Stomach (tissue), 9 donors: ENCODE data around the gene POU2AF1. TPM values are rescaled to one million over a fixed set of nuclear protein-coding genes. Genes with fewer than 3 reads are reported as not detected.

ENCODE experiments used
- DNase-seq, 2 donors: peaks; one replicate each; pipeline versions ENCODE4 v3.0.0 to v3.0.0-alpha.2; 2013 to 2019
- H3K27ac ChIP-seq, 5 donors: fragments of 200-600 bp in 4 of 5; sonication (generic) in 4 of 5; one replicate each; pipeline ENCODE4 v1.5.1; 2013 to 2019; ENCODE audit warnings: mild to moderate bottlenecking in 1 of 5, moderate library complexity in 1 of 5
- H3K27me3 ChIP-seq, 3 donors: fragments of 200-600 bp; sonication (generic); one replicate each; pipeline ENCODE4 v1.5.1; 2017 to 2019; ENCODE audit warnings: mixed run types in 1 of 3
- H3K36me3 ChIP-seq, 4 donors: fragments of 200-600 bp; sonication (generic); 1 replicate in 3 of 4; 2 replicates in 1 of 4; pipeline ENCODE4 v1.5.1; 2016 to 2019
- H3K4me1 ChIP-seq, 4 donors: fragments of 200-600 bp; sonication (generic); one replicate each; pipeline ENCODE4 v1.5.1; 2016 to 2019
- H3K4me3 ChIP-seq, 4 donors: fragments of 200-600 bp; sonication (generic) in 3 of 4; one replicate each; pipeline ENCODE4 v1.5.1; 2016 to 2019; ENCODE audit warnings: mild to moderate bottlenecking in 1 of 4
- H3K9me3 ChIP-seq, 4 donors: fragments of 200-600 bp; sonication (generic); one replicate each; pipeline ENCODE4 v1.5.1; 2016 to 2019
- EP300 ChIP-seq: sonication (generic); formaldehyde crosslinking; IDR thresholded peaks from one replicate; pipeline ENCODE4 v1.6.1; 2017; ENCODE audit warnings: antibody characterized with exemption
- POLR2A ChIP-seq, 4 donors: fragments of 450-650 bp; IDR thresholded peaks; one replicate each; pipeline ENCODE4 v1.6.1; 2016; ENCODE audit warnings: antibody characterized with exemption in 4 of 4, control low read depth in 2 of 4, mild to moderate bottlenecking in 1 of 4, moderate library complexity in 1 of 4
- POLR2AphosphoS5 ChIP-seq, 3 donors: sonication (generic); formaldehyde crosslinking; IDR thresholded peaks; one replicate each; pipeline ENCODE4 v1.6.1; 2016; ENCODE audit warnings: antibody characterized with exemption in 3 of 3
- WGBS, 5 donors: extraction: QIAGEN DNeasy Blood & Tissue Kit in 3 of 5; methylation state at CpG; one replicate each; pipeline versions ENCODE4 v1.1.5 to v1.1.7; 2013 to 2018; 5-methylcytosine and 5-hydroxymethylcytosine counted together
- intact Hi-C: fragments of 100-400 bp; cut with DNase I; formaldehyde crosslinking; loops from one replicate; pipeline ENCODE4 v1.15.1; 2023; ENCODE audit warnings: low total_unique reads
- polyA plus RNA-seq, 3 donors: library from polyadenylated mRNA; stranded (reverse); fragments of 200-250 nt; gene quantifications; one replicate each; pipeline ENCODE4 v1.2.3, GENCODE V29; 2013
- total RNA-seq, 5 donors: library from RNA; depleted of rRNA; stranded (reverse); fragments of >200 nt; gene quantifications; one replicate each; pipeline versions ENCODE4 v1.1.0 to v1.2.3, GENCODE V29; 2014 to 2016
- TF ChIP-seq, protein P1 (sequence below), 7 experiments: fragments of 450-650 bp in 4 of 7; fragments of 200-600 bp in 3 of 7; sonication (generic) in 3 of 7; IDR thresholded peaks; one replicate each; pipeline ENCODE4 v1.5.1; 2016 to 2019; ENCODE audit warnings: antibody characterized with exemption in 7 of 7, control low read depth in 2 of 7, mild to moderate bottlenecking in 1 of 7
- donor health status: healthy with polysubstance abuse.
- donor health status: Bipolar disorder and iron deficiency.
- donor health status: healthy.

POU2AF1 gene
- total and polyA plus RNA-seq, 8 donors: 2.8 to 43.2 (median 8.8) TPM; not detected in 1

DNA sequence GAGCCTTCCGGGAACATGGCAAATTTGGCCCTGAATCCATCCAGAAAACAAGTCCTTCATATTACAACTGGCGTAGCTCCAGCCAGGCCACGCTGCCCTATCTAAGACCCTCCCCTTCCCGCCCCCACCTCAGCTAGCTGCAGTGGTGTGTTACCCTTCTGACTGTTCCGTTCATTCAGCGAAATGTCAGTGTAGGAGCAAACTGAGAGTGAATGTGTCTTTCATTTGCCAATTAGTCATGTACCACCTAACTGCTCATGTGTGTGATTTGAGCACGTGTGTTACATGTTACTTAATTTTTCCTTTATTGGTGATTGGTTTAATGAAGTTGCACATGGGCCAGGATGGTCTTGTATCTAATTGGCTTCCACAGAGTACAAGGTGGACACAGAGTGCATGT, 34.8 kb upstream of the POU2AF1 start:
- no peaks in the 10 kb centered on the region for H3K27me3 ChIP-seq
- no peak overlapping the region for H3K27ac ChIP-seq
- TF ChIP-seq POLR2A (IDR thresholded peaks at IDR 0.05) (no peak), EP300 (no peak), POLR2AphosphoS5 (IDR thresholded peaks at IDR 0.05) (no peak)
- TF ChIP-seq, protein P1, sequence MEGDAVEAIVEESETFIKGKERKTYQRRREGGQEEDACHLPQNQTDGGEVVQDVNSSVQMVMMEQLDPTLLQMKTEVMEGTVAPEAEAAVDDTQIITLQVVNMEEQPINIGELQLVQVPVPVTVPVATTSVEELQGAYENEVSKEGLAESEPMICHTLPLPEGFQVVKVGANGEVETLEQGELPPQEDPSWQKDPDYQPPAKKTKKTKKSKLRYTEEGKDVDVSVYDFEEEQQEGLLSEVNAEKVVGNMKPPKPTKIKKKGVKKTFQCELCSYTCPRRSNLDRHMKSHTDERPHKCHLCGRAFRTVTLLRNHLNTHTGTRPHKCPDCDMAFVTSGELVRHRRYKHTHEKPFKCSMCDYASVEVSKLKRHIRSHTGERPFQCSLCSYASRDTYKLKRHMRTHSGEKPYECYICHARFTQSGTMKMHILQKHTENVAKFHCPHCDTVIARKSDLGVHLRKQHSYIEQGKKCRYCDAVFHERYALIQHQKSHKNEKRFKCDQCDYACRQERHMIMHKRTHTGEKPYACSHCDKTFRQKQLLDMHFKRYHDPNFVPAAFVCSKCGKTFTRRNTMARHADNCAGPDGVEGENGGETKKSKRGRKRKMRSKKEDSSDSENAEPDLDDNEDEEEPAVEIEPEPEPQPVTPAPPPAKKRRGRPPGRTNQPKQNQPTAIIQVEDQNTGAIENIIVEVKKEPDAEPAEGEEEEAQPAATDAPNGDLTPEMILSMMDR (IDR thresholded peaks at IDR 0.05): no peak
- intact Hi-C loops: no loop called here
- no peak for DNase-seq
- H3K4me1 ChIP-seq: peaks cover 16 to 28% (median 19%) of the 10 kb centered on the region in 4 donors
- H3K9me3 ChIP-seq: no peaks in the 10 kb centered on the region
- 63 to 82% (median 75%) methylated on average over 7 of the region's 7 CpGs for WGBS, 5 donors
- no peaks in the 10 kb centered on the region for H3K36me3 ChIP-seq
- no peak overlapping the region for H3K4me3 ChIP-seq

DNA sequence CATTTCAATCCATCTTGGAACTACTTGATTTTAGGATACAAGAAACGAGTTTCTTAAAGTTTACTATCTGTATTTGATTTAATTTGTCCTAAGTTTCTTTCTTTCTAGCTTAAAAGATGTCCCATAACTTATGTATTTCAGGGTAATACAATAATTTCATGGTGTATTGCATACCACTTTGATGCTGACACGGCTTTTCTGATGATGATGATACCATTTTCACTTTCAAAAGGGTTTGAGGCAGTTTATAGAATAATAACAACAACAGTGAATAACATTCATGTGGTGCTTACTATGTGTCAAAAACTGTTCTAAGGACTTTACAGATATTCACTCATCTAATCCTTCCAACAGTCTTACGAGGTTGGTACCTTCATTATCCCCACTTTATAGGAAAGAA, 33.2 kb upstream of the POU2AF1 start:
- TF ChIP-seq EP300 (no peak), POLR2A (IDR thresholded peaks at IDR 0.05) (no peak), POLR2AphosphoS5 (IDR thresholded peaks at IDR 0.05) (no peak)
- TF ChIP-seq, protein P1 (IDR thresholded peaks at IDR 0.05): no peak
- H3K27me3 ChIP-seq: no peaks in the 10 kb centered on the region
- DNase-seq: no peak
- intact Hi-C loops: no loop called here
- H3K36me3 ChIP-seq: no peaks in the 10 kb centered on the region
- no peak overlapping the region for H3K27ac ChIP-seq
- H3K4me3 ChIP-seq: no peak overlapping the region
- peaks cover 1 to 12% (median 5%) of the 10 kb centered on the region in 4 donors for H3K4me1 ChIP-seq
- no peaks in the 10 kb centered on the region for H3K9me3 ChIP-seq
- WGBS, 5 donors: 83 to 90% (median 86%) methylated on average over 3 of the region's 3 CpGs

DNA sequence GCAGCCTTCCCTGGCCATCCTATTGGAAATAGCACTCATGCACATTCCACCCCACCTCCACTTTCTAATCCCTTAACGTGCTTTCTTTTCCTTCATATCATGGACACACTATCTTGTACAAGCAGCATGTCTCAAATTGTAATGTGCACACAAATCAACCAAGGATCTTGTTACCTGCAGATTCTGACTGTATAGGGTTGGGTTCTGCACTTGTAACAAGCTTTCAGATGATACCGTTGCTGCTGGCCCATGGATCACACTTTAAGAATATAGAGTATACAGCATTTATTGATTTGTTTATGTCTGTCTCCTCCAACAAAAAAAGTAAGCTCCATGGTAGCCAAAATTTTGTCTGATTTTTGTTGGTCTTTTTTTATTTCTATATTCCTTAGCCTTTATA, 32.4 kb upstream of the POU2AF1 start:
- TF ChIP-seq, protein P1 (IDR thresholded peaks at IDR 0.05): no peak
- TF ChIP-seq EP300 (no peak), POLR2A (IDR thresholded peaks at IDR 0.05) (no peak), POLR2AphosphoS5 (IDR thresholded peaks at IDR 0.05) (no peak)
- Histone ChIP-seq H3K4me1 (peaks cover 0 to 4% (median 0%) of the 10 kb centered on the region in 4 donors), H3K36me3 (no peaks in the 10 kb centered on the region), H3K27me3 (no peaks in the 10 kb centered on the region), H3K9me3 (no peaks in the 10 kb centered on the region), H3K27ac (no peak overlapping the region), H3K4me3 (no peak overlapping the region)
- intact Hi-C loops: no loop called here
- DNase-seq: no peak
- 45 to 97% (median 47%) methylated on average over 1 to 2 of the region's 2 CpGs for WGBS, 5 donors

DNA sequence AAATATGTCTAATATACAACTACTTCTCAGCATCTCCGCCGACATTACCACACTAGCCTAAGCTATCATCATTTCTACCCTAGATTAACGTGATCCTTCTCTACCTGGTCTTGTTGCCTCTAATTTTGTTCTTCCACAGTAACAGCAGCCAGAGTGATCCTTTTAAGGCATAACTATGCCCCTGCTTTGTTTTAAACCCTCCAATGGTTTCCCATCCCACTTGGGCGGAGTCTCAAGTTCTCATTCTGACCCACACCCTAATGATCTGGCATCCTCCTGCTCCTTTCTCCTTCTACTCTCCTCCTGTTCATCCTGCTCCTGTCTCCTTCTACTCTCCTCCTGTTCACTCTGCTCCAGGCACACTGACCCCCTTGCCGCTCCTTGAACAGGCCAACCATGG, 31.9 kb upstream of the POU2AF1 start:
- no peaks in the 10 kb centered on the region for H3K36me3 ChIP-seq
- TF ChIP-seq, protein P1 (IDR thresholded peaks at IDR 0.05): no peak
- TF ChIP-seq EP300: no peak
- WGBS, 5 donors: 93 to 96% (median 95%) methylated on average over 5 of the region's 5 CpGs
- H3K4me3 ChIP-seq: no peak overlapping the region
- no peaks in the 10 kb centered on the region for H3K9me3 ChIP-seq
- H3K27me3 ChIP-seq: no peaks in the 10 kb centered on the region
- H3K4me1 ChIP-seq: no peaks in the 10 kb centered on the region
- intact Hi-C loops: no loop called here
- no peak for DNase-seq
- no peak overlapping the region for H3K27ac ChIP-seq
